ES-I3 (cell line): ENCODE results near the gene FABP3.

Source experiments
- H3K36me3 ChIP-seq: 2 replicates; pipeline ENCODE4 v1.6.1; 2013; ENCODE audit warnings: mild to moderate bottlenecking, low read length, control low read depth, moderate library complexity; ENCODE audit not compliant: insufficient read depth
- H3K4me1 ChIP-seq: 2 replicates; pipeline ENCODE4 v1.6.1; 2013; ENCODE audit warnings: mild to moderate bottlenecking, control low read depth, low read length; ENCODE audit not compliant: insufficient read depth
- H3K9ac ChIP-seq: 2 replicates; pipeline ENCODE4 v1.6.1; 2013; ENCODE audit warnings: low read depth, mild to moderate bottlenecking, low read length, moderate library complexity
- H3K9me3 ChIP-seq: 2 replicates; pipeline ENCODE4 v1.6.1; 2013; ENCODE audit warnings: mild to moderate bottlenecking, low read length, moderate library complexity; ENCODE audit not compliant: control insufficient read depth, insufficient read depth

Gene FABP3

DNA sequence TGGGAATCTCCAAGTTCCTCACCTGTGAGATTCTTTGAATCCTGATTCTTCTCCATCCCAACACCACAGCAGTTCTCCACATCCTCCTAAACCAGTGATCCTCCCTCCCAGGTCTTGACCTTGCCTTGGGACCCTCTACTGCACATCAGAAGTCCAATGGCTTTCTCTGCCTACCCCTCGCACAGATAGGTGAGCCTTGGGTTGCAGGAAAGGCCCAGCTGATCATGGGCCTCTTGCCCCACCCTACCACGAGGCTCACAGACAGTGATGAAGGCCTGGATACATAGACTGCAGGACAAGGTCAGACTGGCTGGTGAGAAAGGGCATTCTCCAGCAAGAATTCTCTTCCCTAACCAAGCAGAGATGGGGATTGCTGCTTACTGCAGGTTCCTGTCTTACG, 825 bp downstream of the FABP3 start:
- Histone ChIP-seq H3K36me3 (no peaks in the 10 kb centered on the region), H3K4me1 (peaks cover 21% of the 10 kb centered on the region), H3K9me3 (no peaks in the 10 kb centered on the region), H3K9ac (peak overlapping the region; percentile 61; the same call in 1 of the 2 replicates)

DNA sequence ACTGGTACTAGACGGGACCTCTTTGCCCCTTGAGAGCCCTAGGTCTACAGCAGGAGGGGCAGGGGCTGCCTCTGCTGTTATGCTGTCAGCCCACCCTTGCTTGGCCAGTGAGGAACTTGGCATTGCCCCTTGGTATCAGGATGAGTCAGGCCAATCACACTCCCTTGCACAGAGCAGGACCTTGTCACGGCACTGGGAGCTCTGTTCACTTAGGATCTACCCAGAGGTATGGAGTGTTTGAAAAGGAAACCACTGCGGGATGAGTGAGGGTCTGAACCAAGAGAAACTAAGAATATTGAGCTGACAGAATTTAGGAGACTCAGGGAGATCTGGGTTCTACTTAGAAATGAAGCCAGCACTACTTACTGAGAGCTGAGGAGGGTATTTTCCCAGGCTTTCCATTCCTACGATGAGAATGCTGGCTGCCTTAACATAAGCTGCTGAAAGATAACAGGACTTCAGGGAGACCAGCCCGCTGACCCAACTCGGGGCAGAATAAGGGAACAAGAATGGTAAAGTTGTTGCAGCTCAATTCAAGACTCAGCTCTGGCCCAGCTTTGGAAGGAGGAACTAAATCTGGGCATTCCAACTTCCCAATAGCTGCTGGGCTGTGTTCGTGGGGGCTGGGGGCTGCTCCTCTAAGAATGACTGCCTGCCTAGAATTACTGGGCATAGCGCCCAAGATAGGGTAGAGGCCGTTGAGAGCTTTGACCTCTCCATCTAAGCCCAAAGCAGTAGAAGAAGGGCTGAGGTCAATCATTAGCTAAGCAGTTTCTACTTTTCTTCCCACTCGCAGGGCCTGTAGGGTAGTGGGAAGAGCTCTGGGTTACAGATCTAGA, 1.5 kb downstream of the FABP3 start:
- H3K9me3 ChIP-seq = no peaks in the 10 kb centered on the region
- H3K36me3 ChIP-seq = no peaks in the 10 kb centered on the region
- H3K4me1 ChIP-seq = peaks cover 24% of the 10 kb centered on the region
- no peak overlapping the region for H3K9ac ChIP-seq

DNA sequence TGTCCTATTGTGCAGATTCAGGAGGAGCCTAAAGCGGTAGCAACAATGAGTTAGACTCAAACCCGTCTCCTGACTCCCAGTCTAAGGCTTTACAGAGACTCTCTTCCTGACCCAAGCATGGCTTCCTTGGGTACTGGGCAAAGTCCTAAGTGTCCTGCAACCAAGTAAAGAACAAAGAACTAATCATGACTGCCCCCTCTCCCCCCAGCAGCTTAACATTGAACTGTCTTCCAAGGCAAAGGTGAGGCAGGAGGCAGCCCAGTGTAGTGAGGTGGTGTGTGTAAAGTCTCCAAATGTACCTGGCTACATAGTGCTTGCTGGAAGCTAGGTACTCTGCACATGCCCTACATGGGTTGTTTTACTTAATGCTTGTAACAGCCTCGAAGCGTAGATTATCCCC, 2.3 kb downstream of the FABP3 start:
- Histone ChIP-seq H3K9me3 (no peaks in the 10 kb centered on the region), H3K9ac (no peak overlapping the region), H3K4me1 (peaks cover 22% of the 10 kb centered on the region), H3K36me3 (no peaks in the 10 kb centered on the region)

- Histone ChIP-seq H3K36me3 (no peaks in the 10 kb centered on the region), H3K9ac (no peak overlapping the region), H3K9me3 (no peaks in the 10 kb centered on the region), H3K4me1 (peaks cover 22% of the 10 kb centered on the region)
These were observed 2.9 kb downstream of the FABP3 start for GRCh38 chr1:31370021-31370420.

GRCh38 chr1:31368611-31369107, 4.2 kb downstream of the FABP3 start:
- no peak overlapping the region for H3K9ac ChIP-seq
- H3K9me3 ChIP-seq = no peaks in the 10 kb centered on the region
- H3K36me3 ChIP-seq = peaks cover 1% of the 10 kb centered on the region; the same call in 1 of the 2 replicates
- peaks cover 17% of the 10 kb centered on the region; the same call in 1 of the 2 replicates for H3K4me1 ChIP-seq

GRCh38 chr1:31366796-31367195, 6.1 kb downstream of the FABP3 start:
- Histone ChIP-seq H3K4me1 (peaks cover 11% of the 10 kb centered on the region; the same call in 1 of the 2 replicates), H3K36me3 (peaks cover 2% of the 10 kb centered on the region; the same call in 1 of the 2 replicates), H3K9ac (no peak overlapping the region), H3K9me3 (no peaks in the 10 kb centered on the region)

DNA sequence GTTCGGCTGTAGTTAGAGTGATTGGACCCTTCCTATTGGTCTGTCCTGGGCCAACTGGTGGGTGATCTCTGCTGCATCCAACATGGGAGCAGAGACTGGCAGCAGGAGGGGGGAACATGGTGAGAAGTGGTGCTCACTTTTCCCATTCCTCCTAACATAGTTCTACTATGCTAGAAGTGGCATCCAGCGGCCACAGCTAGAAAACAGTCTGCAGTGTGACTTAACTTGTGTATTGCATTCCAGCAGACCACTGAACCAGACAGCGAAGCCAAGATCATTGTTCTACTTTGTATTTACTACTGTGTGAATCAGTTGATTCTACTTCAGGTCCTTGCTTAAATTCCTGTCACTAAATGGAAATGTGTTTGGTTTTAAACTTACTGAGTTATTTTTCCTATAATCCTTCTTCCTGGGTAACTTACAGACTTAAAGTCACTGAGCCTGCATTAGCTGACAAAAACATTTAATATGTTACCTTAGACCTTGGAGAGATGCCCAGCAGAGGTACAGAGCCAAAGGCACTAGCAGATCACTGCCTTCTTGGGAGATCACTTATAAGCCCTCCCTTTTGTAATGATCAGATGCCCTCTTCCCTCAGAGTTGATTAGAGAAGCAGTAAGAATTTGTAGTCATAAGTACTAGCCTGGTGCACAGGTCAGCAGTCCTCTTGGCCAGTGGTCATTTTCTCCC, 8.2 kb downstream of the FABP3 start:
- H3K4me1 ChIP-seq = peaks cover 11% of the 10 kb centered on the region; the same call in 1 of the 2 replicates
- no peaks in the 10 kb centered on the region for H3K9me3 ChIP-seq
- H3K9ac ChIP-seq = no peak overlapping the region
- peaks cover 5% of the 10 kb centered on the region for H3K36me3 ChIP-seq

DNA sequence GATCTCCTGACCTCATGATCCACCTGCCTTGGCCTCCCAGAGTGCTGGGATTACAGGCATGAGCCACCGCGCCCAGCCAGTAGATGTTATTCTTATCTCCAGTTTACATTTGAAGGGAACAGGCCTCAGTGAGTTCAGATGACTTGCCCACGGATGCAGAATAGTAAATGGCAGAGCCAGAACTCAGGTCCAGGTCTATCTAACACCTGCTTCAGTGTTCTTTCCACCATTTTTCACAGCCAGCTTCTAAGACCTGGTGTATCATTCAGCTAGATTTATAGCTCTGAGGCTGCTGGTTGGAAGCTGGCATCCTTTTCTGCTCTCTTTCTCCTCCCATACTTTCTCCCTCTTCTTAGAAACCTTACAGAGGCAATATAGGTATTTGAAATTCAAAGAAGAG, 10.8 kb downstream of the FABP3 start:
- Histone ChIP-seq H3K9me3 (no peaks in the 10 kb centered on the region), H3K9ac (no peak overlapping the region), H3K4me1 (peaks cover 10% of the 10 kb centered on the region; the same call in 1 of the 2 replicates), H3K36me3 (peaks cover 5% of the 10 kb centered on the region)

DNA sequence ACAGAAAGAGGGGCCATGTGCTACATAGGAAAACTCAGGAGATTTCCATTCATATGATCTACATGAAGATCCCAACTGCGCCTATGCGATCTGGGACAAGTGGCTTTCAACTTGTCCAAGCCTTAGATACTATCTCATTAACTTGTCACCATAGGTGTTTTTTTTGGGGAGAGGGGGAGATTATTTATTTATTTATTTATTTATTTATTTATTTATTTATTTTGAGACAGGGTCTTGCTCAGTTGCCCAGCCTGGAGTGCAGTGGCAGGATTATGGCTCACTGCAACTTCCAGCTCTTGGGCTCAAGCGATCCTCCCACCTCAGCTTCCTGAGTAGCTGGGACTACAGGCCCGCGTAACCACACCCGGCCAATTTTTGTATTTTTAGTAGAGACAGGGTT, 11.3 kb downstream of the FABP3 start:
- peaks cover 5% of the 10 kb centered on the region for H3K36me3 ChIP-seq
- H3K4me1 ChIP-seq = peaks cover 5% of the 10 kb centered on the region; the same call in 1 of the 2 replicates
- H3K9me3 ChIP-seq = no peaks in the 10 kb centered on the region
- H3K9ac ChIP-seq = no peak overlapping the region

- H3K36me3 ChIP-seq = peaks cover 5% of the 10 kb centered on the region
- H3K9me3 ChIP-seq = no peaks in the 10 kb centered on the region
- no peak overlapping the region for H3K9ac ChIP-seq
- no peaks in the 10 kb centered on the region for H3K4me1 ChIP-seq
These were observed 16.4 kb downstream of the FABP3 start for GRCh38 chr1:31356427-31356826.

DNA sequence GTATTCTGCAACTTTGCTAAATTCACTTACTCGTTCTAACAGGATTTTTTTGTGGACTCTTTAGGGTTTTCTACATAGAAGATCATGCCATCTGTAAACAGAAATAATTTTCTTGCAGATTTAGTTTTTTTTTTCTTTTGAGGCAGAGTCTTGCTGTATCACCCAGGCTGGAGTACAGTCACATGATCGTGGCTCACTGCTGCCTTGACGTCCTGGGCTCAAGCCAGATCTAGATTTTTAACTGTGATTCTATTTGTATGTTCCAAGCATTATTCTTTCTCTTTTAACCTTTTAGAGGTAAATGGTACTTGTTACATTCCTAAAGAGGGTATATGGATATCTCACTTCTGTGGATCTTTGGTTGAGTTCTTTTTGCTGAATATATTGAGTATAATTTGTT, 18.6 kb downstream of the FABP3 start:
- H3K9ac ChIP-seq = no peak overlapping the region
- H3K9me3 ChIP-seq = no peaks in the 10 kb centered on the region
- H3K4me1 ChIP-seq = no peaks in the 10 kb centered on the region
- H3K36me3 ChIP-seq = peaks cover 2% of the 10 kb centered on the region; the same call in 1 of the 2 replicates

DNA sequence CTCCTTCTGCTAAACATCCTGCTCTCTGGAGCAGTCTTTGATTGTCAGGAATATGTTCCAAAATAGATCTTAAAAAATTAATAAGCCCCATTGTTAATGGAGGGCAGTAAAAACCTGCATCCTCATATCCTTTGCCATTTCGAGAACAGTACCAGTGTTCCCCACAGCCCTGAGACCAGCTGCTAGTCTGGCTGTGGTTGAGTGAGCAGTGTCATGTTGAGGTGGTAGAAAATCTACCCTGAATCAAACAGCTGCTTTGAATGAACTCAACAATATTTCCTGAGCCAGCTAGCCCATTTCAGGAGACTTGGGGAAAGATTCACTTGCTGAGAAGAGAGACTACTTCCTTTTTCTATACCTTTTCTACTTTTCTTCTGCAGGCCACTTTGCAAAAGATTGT, 24.4 kb downstream of the FABP3 start:
- Histone ChIP-seq H3K4me1 (no peaks in the 10 kb centered on the region), H3K36me3 (peaks cover 12% of the 10 kb centered on the region), H3K9ac (no peak overlapping the region), H3K9me3 (no peaks in the 10 kb centered on the region)

- Histone ChIP-seq H3K4me1 (no peaks in the 10 kb centered on the region), H3K9ac (no peak overlapping the region), H3K9me3 (no peaks in the 10 kb centered on the region), H3K36me3 (peaks cover 12% of the 10 kb centered on the region)
These were observed 26.1 kb downstream of the FABP3 start for GRCh38 chr1:31346785-31347184.

- no peak overlapping the region for H3K9ac ChIP-seq
- H3K9me3 ChIP-seq = no peaks in the 10 kb centered on the region
- peaks cover 12% of the 10 kb centered on the region for H3K36me3 ChIP-seq
- H3K4me1 ChIP-seq = no peaks in the 10 kb centered on the region
These were observed 27.2 kb downstream of the FABP3 start for GRCh38 chr1:31345635-31346034.

DNA sequence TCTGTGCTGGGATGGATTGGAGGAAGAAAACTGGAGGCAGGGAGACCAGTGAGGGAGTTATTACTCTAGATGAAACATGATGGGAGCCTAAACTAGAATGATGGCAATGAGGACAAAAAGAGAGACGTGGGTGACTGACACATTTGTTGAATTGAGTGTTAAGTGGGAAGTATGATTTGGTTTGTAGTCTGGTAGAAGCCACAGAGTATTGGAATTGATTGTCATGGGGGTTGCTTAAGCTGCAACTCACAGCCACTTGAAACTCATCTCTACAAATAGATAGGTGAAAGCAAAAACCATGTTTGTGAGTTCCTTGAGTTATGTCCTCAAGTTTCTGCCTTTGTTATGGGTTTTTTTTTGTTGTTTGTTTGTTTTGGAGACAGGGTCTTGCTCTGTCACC, 28.4 kb downstream of the FABP3 start:
- Histone ChIP-seq H3K4me1 (no peaks in the 10 kb centered on the region), H3K9ac (no peak overlapping the region), H3K9me3 (no peaks in the 10 kb centered on the region), H3K36me3 (peaks cover 12% of the 10 kb centered on the region)
